HepG2 (cell line): ENCODE results near the gene DCAF6. TPM values are rescaled to one million over a fixed set of nuclear protein-coding genes. Genes with fewer than 3 reads are reported as not detected.
A peak's percentile ranks its signal among the peaks of the same experiment; 100 is the strongest.

Experiments used
- HDAC1 ChIP-seq: sonication (generic); formaldehyde crosslinking; IDR thresholded peaks from 2 replicates; pipeline ENCODE4 v1.5.1; 2020; ENCODE audit warnings: mild to moderate bottlenecking, missing genetic modification reagents
- KDM1A ChIP-seq: IDR thresholded peaks from 2 replicates; pipeline ENCODE4 v1.6.1; 2016; ENCODE audit warnings: missing compliant biosample characterization
- KDM2A ChIP-seq: sonication (generic); formaldehyde crosslinking; IDR thresholded peaks from 2 replicates; pipeline ENCODE4 v1.4.0; 2020; ENCODE audit warnings: low read depth, missing genetic modification reagents, borderline replicate concordance
- KDM5B ChIP-seq: sonication (generic); formaldehyde crosslinking; IDR thresholded peaks from 2 replicates; pipeline ENCODE4 v1.4.0; 2020; ENCODE audit warnings: missing genetic modification reagents, mild to moderate bottlenecking, borderline replicate concordance
- LCORL ChIP-seq, 2 experiments: fragments of 450-650 bp in 1 of 2; sonication (generic) in 1 of 2; formaldehyde crosslinking in 1 of 2; IDR thresholded peaks; 2 replicates each; pipeline versions ENCODE4 v1.5.0 to v1.6.1; 2017 to 2020; ENCODE audit warnings: antibody characterized with exemption in 1 of 2, missing genetic modification reagents in 1 of 2
- NR2F2 ChIP-seq: IDR thresholded peaks from 2 replicates; pipeline ENCODE4 v1.6.1; 2012; ENCODE audit warnings: low read depth, inconsistent platforms, borderline replicate concordance
- PHF5A ChIP-seq: IDR thresholded peaks from one replicate; pipeline ENCODE4 v1.6.1; 2018; ENCODE audit warnings: low read depth, missing genetic modification reagents; ENCODE audit not compliant: unreplicated experiment
- SRY ChIP-seq: sonication (generic); formaldehyde crosslinking; IDR thresholded peaks from 2 replicates; pipeline ENCODE4 v1.8.0; 2022; ENCODE audit warnings: mild to moderate bottlenecking, missing genetic modification reagents
- TSC22D2 ChIP-seq: sonication (generic); formaldehyde crosslinking; IDR thresholded peaks from 2 replicates; pipeline ENCODE4 v1.5.1; 2020; ENCODE audit warnings: missing genetic modification reagents, mild to moderate bottlenecking, borderline replicate concordance
- ZFP36 ChIP-seq: fragments of 150-350 bp; IDR thresholded peaks from 2 replicates; pipeline ENCODE4 v1.6.1; 2018; ENCODE audit warnings: borderline replicate concordance, low read length, low read depth; ENCODE audit not compliant: partially characterized antibody
- ZFP90 ChIP-seq: sonication (generic); formaldehyde crosslinking; IDR thresholded peaks from 2 replicates; pipeline ENCODE4 v1.8.0; 2022; ENCODE audit warnings: missing genetic modification reagents, mild to moderate bottlenecking, inconsistent platforms, borderline replicate concordance
- ZNF251 ChIP-seq: sonication (generic); formaldehyde crosslinking; IDR thresholded peaks from 2 replicates; pipeline ENCODE4 v1.9.0; 2021; ENCODE audit warnings: mild to moderate bottlenecking, missing genetic modification reagents
- ZNF253 ChIP-seq: sonication (generic); formaldehyde crosslinking; IDR thresholded peaks from 2 replicates; pipeline ENCODE4 v1.8.0; 2022; ENCODE audit warnings: mild to moderate bottlenecking, missing genetic modification reagents, borderline replicate concordance
- ZNF570 ChIP-seq: sonication (generic); formaldehyde crosslinking; IDR thresholded peaks from 2 replicates; pipeline ENCODE4 v1.4.0; 2020; ENCODE audit warnings: mild to moderate bottlenecking, missing genetic modification reagents, borderline replicate concordance
- ZNF598 ChIP-seq: sonication (generic); formaldehyde crosslinking; IDR thresholded peaks from 2 replicates; pipeline ENCODE4 v1.5.1; 2020; ENCODE audit warnings: mild to moderate bottlenecking, missing genetic modification reagents, borderline replicate concordance
- ZSCAN21 ChIP-seq: sonication (generic); formaldehyde crosslinking; IDR thresholded peaks from 2 replicates; pipeline ENCODE4 v1.8.0; 2022; ENCODE audit warnings: mild to moderate bottlenecking, missing genetic modification reagents, moderate library complexity, borderline replicate concordance
- polyA plus RNA-seq, 8 experiments: library from polyadenylated mRNA; depleted of rRNA in 3 of 8; stranded (reverse) in 7 of 8; unstranded in 1 of 8; fragments of >200 nt; fragmentation: Illumina TruSeq in 4 of 8; extraction: Trizol in 4 of 8; gene quantifications; 2 replicates each; pipeline versions ENCODE4 v1.2.1 to v1.2.3, GENCODE V29; 2011 to 2016; ENCODE audit warnings: low read depth in 4 of 8, missing spikeins in 1 of 8, mixed read lengths in 1 of 8; ENCODE audit not compliant: insufficient read depth in 1 of 8
- total RNA-seq, 5 experiments: library from RNA; depleted of rRNA; stranded (reverse); fragments of >200 nt; fragmentation: Illumina TruSeq; extraction: Trizol; gene quantifications; 2 replicates each; pipeline ENCODE4 v1.2.3, GENCODE V29; 2016; ENCODE audit warnings: low read depth in 1 of 5
- TF ChIP-seq, protein P1 (sequence below): sonication (generic); formaldehyde crosslinking; IDR thresholded peaks from 2 replicates; pipeline ENCODE4 v1.5.0; 2020; ENCODE audit warnings: missing genetic modification reagents
- TF ChIP-seq, protein P2 (sequence below): sonication (generic); formaldehyde crosslinking; IDR thresholded peaks from 2 replicates; pipeline ENCODE4 v1.4.0; 2020; ENCODE audit warnings: missing genetic modification reagents
- TF ChIP-seq, protein P3 (sequence below): sonication (generic); formaldehyde crosslinking; IDR thresholded peaks from 2 replicates; pipeline ENCODE4 v1.5.1; 2020; ENCODE audit warnings: missing genetic modification reagents, mild to moderate bottlenecking, borderline replicate concordance
- TF ChIP-seq, protein P4 (sequence below): sonication (generic); formaldehyde crosslinking; IDR thresholded peaks from 2 replicates; pipeline ENCODE4 v1.5.0; 2020; ENCODE audit warnings: mild to moderate bottlenecking, missing genetic modification reagents

Gene DCAF6
- total and polyA plus RNA-seq, 2 of the 13 experiments (the other 11 are each of a cell fraction or from before 2014, with no cell fraction given): 24.7 to 33.7 TPM

DNA sequence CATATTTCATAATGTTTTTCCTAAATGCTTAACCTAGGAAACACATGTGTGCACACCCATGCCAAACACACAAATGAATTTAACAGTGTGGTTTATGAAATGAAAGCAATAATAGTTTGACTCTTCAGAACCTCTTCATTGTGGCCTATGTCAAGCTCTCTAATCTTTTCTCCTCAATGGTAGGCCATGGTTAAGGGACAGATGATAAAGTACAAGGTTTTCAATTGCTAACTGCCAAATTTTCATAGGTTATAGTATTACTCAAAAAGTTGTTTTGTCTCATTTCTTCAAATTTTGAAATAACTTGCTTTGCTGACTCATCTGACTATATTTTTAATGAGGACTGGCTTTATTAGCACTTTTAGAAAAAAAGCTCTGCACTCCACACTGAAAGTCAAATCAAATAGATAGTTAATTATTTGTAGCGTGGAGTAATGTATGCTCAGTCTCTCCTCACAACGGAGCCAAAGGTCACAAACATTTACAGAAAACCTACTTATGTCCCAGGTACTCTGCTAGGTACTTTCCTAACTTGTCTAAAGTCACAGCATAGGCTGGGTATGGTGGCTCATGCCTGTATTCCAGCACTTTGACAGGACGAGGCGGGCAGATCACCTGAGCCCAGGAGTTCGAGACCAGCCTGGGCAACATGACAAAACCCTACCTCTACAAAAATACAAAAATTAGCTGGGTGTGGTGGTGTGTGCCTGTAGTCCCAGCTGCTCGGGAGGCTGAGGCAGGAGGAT, 19.5 kb upstream of the DCAF6 start (continued):
- TF ChIP-seq, protein P1, sequence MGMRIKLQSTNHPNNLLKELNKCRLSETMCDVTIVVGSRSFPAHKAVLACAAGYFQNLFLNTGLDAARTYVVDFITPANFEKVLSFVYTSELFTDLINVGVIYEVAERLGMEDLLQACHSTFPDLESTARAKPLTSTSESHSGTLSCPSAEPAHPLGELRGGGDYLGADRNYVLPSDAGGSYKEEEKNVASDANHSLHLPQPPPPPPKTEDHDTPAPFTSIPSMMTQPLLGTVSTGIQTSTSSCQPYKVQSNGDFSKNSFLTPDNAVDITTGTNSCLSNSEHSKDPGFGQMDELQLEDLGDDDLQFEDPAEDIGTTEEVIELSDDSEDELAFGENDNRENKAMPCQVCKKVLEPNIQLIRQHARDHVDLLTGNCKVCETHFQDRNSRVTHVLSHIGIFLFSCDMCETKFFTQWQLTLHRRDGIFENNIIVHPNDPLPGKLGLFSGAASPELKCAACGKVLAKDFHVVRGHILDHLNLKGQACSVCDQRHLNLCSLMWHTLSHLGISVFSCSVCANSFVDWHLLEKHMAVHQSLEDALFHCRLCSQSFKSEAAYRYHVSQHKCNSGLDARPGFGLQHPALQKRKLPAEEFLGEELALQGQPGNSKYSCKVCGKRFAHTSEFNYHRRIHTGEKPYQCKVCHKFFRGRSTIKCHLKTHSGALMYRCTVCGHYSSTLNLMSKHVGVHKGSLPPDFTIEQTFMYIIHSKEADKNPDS (CRISPR knock-in tag): peak; percentile 100
- TF ChIP-seq ZNF251 (CRISPR knock-in tag): no peak
- no peak for TF ChIP-seq KDM2A (CRISPR knock-in tag)
- TF ChIP-seq PHF5A: no peak
- TF ChIP-seq ZFP90 (CRISPR knock-in tag): no peak
- peak; percentile 62; the same call in 1 of the 2 replicates for TF ChIP-seq KDM1A (CRISPR knock-in tag)
- TF ChIP-seq LCORL (IDR thresholded peaks at IDR 0.05): no peak
- peak; percentile 35; the same call in 1 of the 2 replicates for TF ChIP-seq LCORL (CRISPR knock-in tag; IDR thresholded peaks at IDR 0.05)
- TF ChIP-seq, protein P2, sequence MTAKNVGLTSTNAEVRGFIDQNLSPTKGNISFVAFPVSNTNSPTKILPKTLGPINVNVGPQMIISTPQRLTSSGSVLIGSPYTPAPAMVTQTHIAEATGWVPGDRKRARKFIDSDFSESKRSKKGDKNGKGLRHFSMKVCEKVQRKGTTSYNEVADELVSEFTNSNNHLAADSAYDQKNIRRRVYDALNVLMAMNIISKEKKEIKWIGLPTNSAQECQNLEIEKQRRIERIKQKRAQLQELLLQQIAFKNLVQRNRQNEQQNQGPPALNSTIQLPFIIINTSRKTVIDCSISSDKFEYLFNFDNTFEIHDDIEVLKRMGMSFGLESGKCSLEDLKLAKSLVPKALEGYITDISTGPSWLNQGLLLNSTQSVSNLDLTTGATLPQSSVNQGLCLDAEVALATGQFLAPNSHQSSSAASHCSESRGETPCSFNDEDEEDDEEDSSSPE (CRISPR knock-in tag): 0 out of 2 replicates have a peak, but pooled peaks have one; percentile 27
- no peak for TF ChIP-seq ZNF570 (CRISPR knock-in tag)
- TF ChIP-seq, protein P3, sequence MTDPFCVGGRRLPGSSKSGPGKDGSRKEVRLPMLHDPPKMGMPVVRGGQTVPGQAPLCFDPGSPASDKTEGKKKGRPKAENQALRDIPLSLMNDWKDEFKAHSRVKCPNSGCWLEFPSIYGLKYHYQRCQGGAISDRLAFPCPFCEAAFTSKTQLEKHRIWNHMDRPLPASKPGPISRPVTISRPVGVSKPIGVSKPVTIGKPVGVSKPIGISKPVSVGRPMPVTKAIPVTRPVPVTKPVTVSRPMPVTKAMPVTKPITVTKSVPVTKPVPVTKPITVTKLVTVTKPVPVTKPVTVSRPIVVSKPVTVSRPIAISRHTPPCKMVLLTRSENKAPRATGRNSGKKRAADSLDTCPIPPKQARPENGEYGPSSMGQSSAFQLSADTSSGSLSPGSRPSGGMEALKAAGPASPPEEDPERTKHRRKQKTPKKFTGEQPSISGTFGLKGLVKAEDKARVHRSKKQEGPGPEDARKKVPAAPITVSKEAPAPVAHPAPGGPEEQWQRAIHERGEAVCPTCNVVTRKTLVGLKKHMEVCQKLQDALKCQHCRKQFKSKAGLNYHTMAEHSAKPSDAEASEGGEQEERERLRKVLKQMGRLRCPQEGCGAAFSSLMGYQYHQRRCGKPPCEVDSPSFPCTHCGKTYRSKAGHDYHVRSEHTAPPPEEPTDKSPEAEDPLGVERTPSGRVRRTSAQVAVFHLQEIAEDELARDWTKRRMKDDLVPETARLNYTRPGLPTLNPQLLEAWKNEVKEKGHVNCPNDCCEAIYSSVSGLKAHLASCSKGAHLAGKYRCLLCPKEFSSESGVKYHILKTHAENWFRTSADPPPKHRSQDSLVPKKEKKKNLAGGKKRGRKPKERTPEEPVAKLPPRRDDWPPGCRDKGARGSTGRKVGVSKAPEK (CRISPR knock-in tag): no peak
- TF ChIP-seq ZSCAN21: peak; percentile 100
- no peak for TF ChIP-seq TSC22D2 (CRISPR knock-in tag)
- no peak for TF ChIP-seq ZFP36
- TF ChIP-seq ZNF253 (CRISPR knock-in tag): no peak
- TF ChIP-seq, protein P4, sequence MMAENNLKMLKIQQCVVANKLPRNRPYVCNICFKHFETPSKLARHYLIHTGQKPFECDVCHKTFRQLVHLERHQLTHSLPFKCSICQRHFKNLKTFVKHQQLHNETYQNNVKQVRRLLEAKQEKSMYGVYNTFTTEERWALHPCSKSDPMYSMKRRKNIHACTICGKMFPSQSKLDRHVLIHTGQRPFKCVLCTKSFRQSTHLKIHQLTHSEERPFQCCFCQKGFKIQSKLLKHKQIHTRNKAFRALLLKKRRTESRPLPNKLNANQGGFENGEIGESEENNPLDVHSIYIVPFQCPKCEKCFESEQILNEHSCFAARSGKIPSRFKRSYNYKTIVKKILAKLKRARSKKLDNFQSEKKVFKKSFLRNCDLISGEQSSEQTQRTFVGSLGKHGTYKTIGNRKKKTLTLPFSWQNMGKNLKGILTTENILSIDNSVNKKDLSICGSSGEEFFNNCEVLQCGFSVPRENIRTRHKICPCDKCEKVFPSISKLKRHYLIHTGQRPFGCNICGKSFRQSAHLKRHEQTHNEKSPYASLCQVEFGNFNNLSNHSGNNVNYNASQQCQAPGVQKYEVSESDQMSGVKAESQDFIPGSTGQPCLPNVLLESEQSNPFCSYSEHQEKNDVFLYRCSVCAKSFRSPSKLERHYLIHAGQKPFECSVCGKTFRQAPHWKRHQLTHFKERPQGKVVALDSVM (CRISPR knock-in tag): peak; percentile 69
- TF ChIP-seq ZNF598: no peak
- no peak for TF ChIP-seq SRY (CRISPR knock-in tag)
- TF ChIP-seq NR2F2: no peak
- no peak for TF ChIP-seq KDM5B (CRISPR knock-in tag)
- 0 out of 2 replicates have a peak, but pooled peaks have one; percentile 16 for TF ChIP-seq HDAC1 (CRISPR knock-in tag)
